Stimulated activated CD8-positive, alpha-beta memory T cell treated with anti-CD3 and anti-CD28 coated beads, Interleukin-4, amount 100 ng/mL, for 1 hour (primary cell): Measurements from ENCODE around the gene STRN3.
"Not testable (repeated sequence)": the region's sequence is repeated elsewhere in the genome, so short reads cannot be mapped to it uniquely, and the experiment has no call there.

Experiments used
- DNase-seq, 2 donors: peaks; one replicate each; pipeline ENCODE4 v3.0.0-alpha.2; 2020; ENCODE audit warnings: low read depth in 2 of 2, low spot score in 1 of 2

Gene STRN3

GRCh38 chr14:31004007-31004406 lies 22.2 kb downstream of the STRN3 start:
- DNase-seq: not testable (repeated sequence)

DNA sequence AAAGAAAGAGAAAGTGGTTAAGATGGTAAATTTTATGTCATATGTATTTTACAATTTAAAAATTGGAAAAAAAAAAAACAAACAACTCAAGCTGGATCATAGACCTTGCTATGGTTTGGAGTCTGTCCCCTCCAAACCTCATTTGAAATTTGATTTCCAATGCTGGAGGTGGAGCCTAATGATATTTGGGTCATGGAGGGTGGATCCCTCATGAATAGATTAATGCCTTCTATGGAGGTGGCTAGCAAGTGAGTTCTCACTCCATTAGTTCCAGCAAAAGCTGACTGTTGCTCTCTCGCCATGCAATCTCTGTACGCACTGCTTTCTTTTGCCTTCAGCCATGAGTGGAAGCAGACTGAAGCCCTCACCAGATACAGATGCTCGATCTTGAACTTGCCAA lies 22.9 kb downstream of the STRN3 start:
- no peak for DNase-seq

- no peak for DNase-seq
Observed at GRCh38 chr14:31001339-31001658, 24.9 kb downstream of the STRN3 start.

DNA sequence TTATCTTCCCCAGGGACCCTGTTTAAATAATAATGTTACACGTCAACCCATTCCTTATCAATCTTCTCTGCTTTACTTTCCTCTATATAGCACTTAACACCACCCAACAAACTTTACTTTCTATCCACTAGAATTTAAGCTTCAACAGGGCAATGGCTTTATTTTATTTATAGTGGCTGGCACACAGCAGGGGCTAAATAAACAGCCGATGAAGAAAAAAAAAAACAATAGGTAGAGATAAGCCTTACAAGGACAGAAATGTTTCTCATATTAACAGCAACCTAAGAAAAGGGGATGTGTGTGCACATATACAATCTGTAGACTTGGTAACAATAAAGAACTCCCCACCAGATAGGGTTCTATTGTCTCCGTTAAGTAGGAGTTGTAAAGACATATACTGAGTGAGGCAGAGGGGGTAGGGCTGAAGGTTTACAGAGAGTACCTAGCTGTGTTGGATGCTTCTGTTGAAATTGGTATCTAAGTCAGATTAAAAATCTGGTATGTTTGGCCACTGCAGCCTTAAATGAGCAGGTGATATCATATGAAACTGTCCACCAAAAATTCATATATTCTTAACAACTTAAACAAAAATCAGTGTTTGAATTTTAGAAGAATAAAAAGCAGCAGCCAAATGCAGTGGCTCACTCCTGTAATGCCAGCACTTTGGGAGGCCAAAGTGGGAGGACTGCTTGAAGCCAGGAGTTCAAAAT lies 25.4 kb downstream of the STRN3 start:
- DNase-seq: no peak

GRCh38 chr14:30999038-30999773 lies 27.0 kb downstream of the STRN3 start:
- no peak for DNase-seq

- no peak for DNase-seq
Observed at GRCh38 chr14:30998100-30998706, 28.0 kb downstream of the STRN3 start.

- no peak for DNase-seq
Observed at GRCh38 chr14:30996892-30997659, 29.1 kb downstream of the STRN3 start.

DNA sequence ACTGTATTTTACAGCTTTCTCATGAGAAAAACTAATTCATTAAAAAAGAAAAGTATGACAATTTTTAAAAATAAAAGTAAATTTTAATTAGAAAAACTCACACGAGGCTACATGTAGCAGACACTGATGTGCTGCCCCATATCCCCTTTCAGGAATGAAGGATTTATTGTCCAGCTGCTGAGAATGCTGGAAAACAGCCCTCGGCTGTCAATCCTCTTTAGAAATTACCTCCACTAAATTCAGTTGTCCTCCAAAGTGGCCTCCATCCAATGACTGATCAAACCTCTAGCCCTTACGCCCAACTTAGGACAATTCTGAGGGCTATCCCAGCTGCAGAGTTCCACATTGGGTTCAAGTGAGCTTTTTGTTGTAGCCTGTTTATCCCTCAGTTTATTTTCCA lies 30.5 kb downstream of the STRN3 start:
- no peak for DNase-seq

DNA sequence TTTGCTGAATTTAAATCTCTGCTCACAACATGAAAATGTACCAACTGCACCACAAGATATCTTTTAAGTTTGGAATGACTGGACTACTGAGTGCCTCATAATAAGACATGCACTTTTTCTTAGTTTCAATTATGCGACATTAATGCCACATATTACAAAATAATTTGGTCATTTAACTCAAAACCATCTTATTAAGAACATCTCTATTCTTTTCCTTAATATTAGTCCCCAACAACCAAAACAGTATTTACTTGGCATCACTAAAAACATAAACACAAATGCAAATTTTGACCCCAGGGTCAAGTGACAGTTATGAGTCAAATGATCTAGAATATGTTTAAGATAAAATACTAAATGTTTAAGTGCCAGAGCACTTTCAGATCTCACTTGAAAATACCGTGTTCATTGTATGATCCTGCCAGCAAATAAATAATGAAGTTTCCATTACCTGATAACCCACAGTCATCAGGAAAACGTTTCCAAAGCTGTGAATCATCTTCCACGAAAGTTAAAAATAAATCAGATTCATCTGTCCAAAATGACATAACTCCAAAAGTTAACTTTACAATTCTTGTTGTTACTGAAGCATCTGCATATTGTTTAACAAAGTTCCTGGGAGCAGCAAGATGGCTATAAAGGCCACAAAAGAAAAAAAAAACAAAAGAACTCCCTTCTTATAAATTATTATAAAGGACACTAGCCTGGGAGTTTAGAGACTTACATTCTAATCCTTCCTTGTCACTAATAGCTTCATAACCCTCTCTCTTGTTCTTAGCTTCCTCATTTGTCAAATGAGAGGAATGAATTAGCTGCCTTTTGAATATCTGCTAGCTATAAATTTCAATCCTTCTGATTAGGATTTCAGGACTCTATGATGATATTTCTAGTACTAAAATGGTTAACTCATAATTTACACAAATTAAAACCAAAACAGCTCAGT lies 31.2 kb downstream of the STRN3 start:
- DNase-seq: no peak

- DNase-seq: no peak
Observed at GRCh38 chr14:30993071-30993470, 33.1 kb downstream of the STRN3 start.

DNA sequence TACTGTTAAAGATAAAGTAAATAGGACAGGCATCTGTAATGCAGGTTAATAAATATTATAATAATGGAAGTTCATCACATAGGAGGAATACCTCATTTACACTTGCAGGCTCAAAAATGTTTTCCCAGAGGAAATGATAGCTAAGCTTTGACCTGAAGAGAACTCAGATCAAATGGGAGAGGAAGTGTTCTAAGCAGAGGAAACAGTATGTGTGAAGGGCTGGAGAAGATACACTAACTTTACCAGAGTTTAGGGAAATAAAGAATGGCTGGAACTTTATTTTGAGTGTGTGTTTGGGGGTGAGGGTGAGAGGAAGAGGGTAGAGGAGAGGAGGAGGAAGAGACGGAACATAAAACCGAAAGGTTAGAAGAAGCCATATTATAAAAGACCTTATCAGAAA lies 34.8 kb downstream of the STRN3 start:
- DNase-seq: no peak

GRCh38 chr14:30990770-30991169 lies 35.4 kb downstream of the STRN3 start:
- DNase-seq: no peak

DNA sequence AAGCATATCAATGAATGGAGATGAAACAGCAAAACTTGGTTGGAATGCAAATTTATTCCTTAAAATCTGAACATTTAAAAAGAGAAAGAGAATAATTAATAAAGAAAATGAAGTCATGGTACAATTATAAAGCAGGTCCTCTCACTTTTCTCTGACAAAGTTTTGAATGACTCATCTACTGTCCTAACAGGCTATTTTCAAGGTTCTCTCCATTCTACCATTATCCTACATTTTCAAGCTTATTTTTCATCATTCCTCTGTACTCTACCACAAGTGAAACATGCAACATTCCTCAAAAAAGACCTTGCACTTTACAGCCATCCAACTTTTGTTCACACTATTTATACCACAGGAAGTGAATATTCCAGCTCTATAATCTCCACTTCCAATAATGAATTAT lies 37.7 kb downstream of the STRN3 start:
- no peak for DNase-seq

DNA sequence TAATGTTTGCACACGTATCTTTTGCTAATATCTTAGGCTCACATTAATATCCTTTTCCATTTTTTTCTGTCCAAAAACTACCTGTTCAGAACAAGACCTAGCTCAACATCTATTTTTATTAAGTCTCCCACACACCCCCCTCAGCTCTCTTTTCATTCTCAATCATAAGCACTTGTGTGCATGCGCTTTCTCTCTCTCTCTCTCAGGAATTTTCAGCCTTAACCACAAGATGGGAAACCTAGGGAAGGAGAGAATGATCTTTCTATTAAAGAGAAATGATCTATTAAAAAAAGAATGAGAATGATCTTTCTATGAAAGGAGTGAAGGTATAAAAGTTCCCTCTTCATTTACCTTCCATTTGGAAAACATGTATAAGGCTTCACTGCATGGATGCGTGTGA lies 40.4 kb downstream of the STRN3 start:
- DNase-seq: no peak

DNA sequence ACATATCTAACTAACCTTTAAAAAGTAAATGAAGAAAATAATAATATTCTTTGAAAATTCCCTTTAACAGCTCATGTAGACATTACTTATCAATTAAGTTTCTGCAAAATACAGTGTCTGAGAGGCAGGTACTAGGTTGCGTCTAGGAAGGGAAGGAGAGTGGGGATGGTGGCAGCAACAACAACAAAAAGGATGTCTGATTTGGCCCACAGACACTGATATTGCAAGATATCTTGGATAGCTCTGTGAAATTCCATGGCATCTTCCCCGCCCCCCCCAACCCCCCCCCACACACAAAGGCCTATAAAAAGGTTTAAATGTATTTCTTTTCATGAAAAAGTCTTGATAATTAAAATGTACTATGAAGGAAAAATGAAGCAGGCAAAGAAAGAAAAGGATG lies 42.3 kb downstream of the STRN3 start:
- DNase-seq: no peak

- no peak for DNase-seq
Observed at GRCh38 chr14:30982533-30982932, 43.6 kb downstream of the STRN3 start.

DNA sequence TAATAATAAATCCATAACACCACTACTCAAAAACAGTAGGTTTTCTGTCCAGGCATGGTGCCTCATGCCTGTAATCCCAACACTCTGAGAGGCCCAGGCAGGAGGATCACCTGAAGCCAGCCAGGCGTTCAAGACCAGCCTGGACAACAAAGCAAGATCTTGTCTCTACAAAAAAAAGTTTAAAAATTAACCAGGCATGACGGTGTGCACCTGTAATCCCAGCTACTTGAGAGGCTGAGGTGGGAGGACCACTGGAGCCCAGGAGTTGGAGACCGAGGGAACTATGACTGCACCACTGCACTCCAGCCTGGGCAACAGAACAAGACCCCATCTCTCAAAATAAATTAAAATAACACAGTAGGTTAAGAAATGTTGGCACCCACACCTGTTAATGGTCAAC lies 45.2 kb downstream of the STRN3 start:
- no peak for DNase-seq

GRCh38 chr14:30980106-30980704 lies 46.0 kb downstream of the STRN3 start:
- not testable (repeated sequence) for DNase-seq

DNA sequence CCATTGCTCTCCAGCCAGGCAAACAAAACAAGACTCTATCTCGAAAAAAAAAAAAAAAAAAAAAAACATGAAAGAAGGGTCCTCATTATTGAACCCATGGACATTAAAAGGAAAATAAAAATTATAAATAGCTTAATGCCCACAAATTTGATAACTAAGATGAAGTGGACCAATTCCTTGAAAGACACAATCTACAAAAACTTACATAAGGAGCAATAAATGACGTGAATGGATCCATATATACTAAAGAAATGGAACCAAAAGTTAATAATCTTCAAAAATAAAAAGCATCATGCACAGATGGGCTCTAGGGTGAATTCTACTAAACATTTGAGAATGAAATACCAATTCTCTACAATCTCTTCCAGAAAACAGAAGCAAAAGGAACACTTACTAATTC lies 48.4 kb downstream of the STRN3 start:
- no peak for DNase-seq

DNA sequence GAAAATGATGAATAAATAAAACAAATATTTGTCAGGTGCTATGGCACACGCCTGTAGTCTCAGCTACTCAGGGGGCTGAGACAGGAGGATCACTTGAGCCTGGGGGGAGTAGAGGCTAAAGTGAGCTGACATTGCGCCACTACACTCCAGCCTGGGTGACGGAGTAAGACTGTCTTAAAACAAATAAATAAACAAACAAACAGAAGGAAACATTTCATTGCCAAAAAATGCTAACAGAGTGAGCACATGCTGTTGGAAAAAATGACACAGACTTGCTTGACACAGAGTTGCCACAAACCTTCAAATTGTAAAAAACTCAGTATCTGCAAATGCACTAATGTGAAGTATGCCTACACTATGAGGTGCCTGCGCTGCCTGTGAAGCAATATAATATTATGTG lies 51.6 kb downstream of the STRN3 start:
- DNase-seq: no peak
